GM18873 (cell line): ENCODE data around the gene OR7C1.
"Not testable (repeated sequence)": the region's sequence is repeated elsewhere in the genome, so short reads cannot be mapped to it uniquely, and the experiment has no call there.

Source experiments
- ATAC-seq: cut with Tn5 transposase; IDR thresholded peaks from one replicate; pipeline ENCODE4 v1.9.1; 2021; ENCODE audit warnings: mild to moderate bottlenecking, moderate library complexity, moderate number of reproducible peaks; ENCODE audit not compliant: unreplicated experiment, low FRiP score

OR7C1 gene

DNA sequence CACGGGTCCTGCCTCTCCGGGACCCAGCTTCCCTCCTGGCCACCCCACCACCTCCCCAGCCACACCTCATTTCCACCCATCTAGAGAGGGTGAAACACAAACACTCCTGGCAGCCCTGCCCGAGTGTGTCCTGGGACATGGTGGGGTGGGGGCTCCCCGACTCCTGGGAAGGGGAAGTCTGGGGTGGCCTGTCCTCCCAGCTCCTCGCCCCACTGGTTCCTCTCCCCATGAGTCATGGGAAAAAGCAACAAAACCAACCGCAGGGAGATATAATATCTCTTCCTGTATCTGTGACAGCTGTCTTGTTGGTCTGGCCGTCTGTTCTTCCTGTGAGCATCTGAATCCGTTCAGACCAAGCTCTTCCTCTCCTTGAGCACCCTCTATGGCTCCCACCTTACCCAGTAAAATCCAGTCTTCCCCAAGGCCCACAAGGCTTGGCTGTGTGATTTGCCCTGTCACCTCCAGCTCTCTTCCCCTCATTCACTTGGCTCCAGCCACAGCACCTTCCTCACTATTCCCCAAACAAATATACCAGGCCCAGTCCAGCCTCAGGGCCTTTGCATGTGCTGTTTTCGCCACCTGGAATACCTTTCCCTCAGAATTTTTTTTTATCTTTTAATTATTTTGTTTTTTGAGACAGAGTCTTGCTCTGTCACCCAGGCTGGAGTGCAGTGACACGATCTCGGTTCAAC is 49.7 kb downstream of the OR7C1 start:
- not testable (repeated sequence) for ATAC-seq

- ATAC-seq: not testable (repeated sequence)
These were observed 50.3 kb downstream of the OR7C1 start for GRCh38 chr19:14784730-14785101.

- ATAC-seq: not testable (repeated sequence)
These were observed 51.5 kb downstream of the OR7C1 start for GRCh38 chr19:14783410-14783998.

DNA sequence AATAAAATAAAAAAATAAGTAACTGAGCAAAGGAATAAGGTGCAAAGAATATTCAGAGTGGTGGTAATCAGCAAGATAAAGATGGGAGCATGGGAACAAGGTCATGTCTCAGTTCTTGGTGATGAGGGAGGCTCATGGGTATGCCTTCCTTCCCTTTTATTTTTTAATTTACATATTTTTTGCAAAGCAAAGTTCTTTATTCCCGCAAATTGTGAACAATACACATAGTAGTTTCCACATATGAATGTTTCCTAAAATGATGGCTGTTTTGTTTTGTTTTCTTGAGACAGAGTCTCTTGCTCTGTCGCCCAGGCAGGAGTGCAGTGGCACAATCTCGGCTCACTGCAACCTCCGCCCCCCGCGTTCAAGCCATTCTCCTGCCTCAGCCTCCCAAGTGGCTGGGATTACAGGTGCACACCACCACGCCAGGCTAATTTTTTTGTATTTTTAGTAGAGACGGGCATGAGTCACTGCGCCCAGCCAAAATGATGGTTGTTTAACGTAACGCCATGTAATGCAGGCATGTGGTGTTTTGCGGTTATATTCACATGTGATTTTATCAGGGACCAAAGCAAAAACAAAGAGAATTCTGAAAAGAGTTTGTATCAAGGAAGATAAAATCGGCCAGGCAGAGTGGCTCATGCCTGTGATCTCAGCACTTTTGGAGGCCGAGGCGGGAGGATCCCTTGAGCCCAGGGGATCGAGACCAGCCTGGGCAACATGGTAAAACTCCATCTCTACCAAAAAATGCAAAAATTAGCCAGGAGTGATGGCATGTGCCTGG is 52.2 kb downstream of the OR7C1 start:
- ATAC-seq: no peak

DNA sequence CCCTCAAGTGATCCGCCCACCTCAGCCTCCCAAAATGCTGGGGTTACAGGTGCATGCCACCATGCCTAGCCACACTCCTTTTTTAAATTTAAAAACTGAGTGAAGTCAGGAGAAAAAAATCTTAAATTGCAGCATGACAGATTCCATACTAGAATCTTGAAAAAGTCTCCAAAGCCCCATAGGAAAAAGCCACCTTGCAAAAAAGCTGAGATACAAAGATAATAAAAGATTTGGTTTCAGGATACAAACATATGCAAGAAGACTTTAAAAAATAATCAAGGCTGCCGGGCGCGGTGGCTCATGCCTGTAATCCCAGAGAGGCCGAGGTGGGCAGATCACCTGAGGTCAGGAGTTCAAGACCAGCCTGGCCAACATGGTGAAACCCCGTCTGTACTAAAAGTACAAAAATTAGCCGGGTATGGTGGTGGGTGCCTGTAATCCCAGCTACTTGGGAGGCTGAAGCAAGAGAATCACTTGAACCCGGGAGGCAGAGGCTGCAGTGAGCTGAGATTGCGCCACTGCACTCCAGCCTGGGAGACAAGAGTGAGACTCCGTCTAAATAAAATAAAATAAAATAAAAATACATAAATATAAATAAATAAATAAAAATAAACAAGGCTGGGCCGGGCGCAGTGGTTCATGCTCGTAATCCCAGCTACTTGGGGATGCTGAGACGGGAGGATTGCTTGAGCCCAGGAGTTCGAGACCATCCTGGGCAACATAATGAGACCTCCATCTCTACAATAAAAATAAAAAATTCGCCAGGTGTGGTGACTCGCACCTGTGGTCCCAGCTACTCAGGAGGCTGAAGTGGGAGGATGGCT is 53.1 kb downstream of the OR7C1 start:
- ATAC-seq: not testable (repeated sequence)

GRCh38 chr19:14780622-14781225 is 54.3 kb downstream of the OR7C1 start:
- ATAC-seq: not testable (repeated sequence)

DNA sequence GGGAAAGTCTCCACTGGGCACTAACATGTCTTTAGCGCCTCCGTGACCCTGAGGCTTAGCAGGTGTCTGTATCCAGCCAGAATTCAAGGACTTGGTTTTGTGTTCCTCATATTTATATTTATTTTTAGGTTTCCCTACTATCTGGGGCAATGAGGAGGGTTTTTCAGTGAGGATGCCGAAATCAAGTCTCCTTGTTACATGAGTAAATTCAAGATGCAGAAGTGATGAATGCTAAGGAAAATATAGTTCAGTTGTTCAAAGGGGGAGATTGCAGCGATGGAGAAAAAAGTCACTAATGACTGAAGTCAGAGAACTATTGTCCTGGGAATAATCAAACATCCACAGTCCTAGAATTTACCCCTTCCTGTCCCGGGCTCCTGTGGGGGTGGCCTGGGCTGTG is 55.8 kb downstream of the OR7C1 start:
- ATAC-seq: no peak

GRCh38 chr19:14778110-14778845 is 56.7 kb downstream of the OR7C1 start, which contains the start of gene ADGRE2:
ADGRE2 (minus strand) TSS chr19:14778560; CDS start chr19:14776756, 1,804 bp downstream.
- ATAC-seq: not testable (repeated sequence)

- not testable (repeated sequence) for ATAC-seq
These were observed 57.3 kb downstream of the OR7C1 start for GRCh38 chr19:14777645-14778044.

GRCh38 chr19:14775869-14776586 is 59.0 kb downstream of the OR7C1 start:
- no peak for ATAC-seq

- not testable (repeated sequence) for ATAC-seq
These were observed 59.7 kb downstream of the OR7C1 start for GRCh38 chr19:14775326-14775725.

- no peak for ATAC-seq
These were observed 60.6 kb downstream of the OR7C1 start for GRCh38 chr19:14774373-14774772.

DNA sequence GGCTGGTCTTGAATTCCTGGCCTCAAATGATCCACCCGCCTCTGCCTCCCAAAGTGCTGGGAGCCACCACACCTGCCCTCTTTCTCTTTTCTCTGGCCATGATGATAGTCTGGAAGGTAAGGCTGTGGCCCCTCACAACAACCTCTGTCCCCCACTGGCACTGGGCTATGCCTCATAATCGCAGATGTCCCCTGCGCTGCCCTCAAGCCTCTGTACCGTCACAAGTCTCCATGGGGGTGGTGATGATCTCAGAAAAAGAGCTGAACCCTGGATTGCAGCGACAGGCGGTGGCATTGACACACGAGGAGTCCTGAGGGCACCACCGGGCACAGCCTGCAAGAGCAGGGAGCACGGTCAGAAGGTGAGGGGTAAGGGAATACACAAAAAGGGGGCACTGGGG is 61.3 kb downstream of the OR7C1 start:
- not testable (repeated sequence) for ATAC-seq

DNA sequence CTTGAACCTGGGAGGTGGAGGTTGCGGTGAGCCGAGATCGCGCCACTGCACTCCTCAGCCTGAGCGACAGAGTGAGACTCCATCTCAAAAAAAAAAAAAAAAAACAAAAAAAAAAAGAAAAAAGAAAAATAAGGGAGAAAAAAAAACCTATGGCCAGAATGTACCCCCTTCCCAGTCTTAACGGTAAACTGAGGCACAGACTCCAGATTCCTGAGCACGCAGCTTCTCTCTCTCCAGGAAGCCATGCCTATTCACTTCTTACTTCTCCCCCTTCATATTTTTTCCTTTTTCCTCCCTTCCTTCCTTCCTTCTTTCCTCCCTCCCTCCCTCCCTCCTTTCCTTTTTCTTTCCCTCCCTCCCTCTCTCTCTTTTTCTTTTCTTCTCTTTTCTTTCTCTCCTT is 62.0 kb downstream of the OR7C1 start:
- no peak for ATAC-seq

GRCh38 chr19:14772467-14772866 is 62.5 kb downstream of the OR7C1 start:
- no peak for ATAC-seq

DNA sequence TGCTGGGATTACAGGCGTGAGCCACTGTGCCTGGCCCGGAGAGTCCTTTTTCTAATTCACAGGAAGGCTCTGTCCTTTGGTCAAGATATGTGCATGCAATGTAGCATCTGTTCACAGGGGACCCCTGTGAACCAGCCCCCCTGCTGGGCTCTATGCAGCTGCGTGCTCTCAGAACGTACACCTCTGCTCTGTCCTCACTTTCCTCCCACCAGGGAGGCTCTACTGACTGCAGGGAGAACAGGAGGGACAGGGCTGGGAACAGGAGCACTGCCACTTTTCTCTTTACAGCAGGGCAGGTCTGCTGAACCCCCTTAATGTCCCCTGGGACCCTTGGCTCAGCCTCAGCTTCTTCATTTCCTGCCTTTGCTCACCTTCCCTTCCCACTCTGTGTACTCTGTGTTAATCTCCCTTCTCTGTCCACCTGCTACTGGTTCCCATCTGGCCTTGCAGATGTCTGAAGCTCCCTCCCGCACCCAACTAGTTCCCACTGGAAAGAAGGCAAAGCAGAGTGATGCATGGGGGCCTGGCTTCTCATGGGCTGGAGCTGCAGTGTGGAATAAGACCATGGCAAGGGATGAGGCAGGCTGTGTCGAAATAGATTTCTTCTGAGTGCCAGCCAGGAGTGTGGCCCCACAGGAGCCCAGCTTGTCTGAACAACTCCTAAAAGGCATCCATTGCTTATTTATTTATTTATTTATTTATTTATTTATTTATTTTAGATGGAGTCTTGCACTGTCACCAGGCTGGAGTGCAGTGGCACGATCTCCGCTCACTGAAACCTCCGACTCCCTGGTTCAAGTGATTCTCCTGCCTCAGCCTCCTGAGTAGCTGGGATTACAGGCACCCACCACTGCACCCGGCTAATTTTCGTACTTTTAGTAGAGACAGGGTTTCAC is 63.8 kb downstream of the OR7C1 start:
- no peak for ATAC-seq

- no peak for ATAC-seq
These were observed 64.8 kb downstream of the OR7C1 start for GRCh38 chr19:14770136-14770535.

GRCh38 chr19:14769201-14769600 is 65.8 kb downstream of the OR7C1 start:
- no peak for ATAC-seq
